GM12878 (cell line): Measurements from ENCODE around the gene SPART. TPM values are rescaled to one million over a fixed set of nuclear protein-coding genes. Genes with fewer than 3 reads are reported as not detected.

Source experiments
- ATAC-seq: fragments of 200-7000 bp; cut with Tn5 transposase; 3 replicates; pipeline ENCODE4 v1.9.1; 2020; ENCODE audit warnings: mild to moderate bottlenecking, moderate library complexity
- BruUV-seq: library from RNA; stranded (reverse); fragments of 400-500 nt; replicated peaks from 2 replicates; lab custom pipeline; 2021; lab: Mats Ljungman, UMichigan
- CTCF ChIA-PET: fragments of 300-600 bp; sonication (Branson Sonifier 250); formaldehyde crosslinking; extraction: SDS; loops from one replicate; lab custom pipeline; 2021; ENCODE audit warnings: inconsistent platforms; lab: Yijun Ruan, JAX
- POLR2A ChIA-PET: fragments of 350-600 bp; formaldehyde crosslinking; extraction: SDS; loops from one replicate; lab custom pipeline; 2021; ENCODE audit warnings: inconsistent platforms; lab: Charles Lee
- RAD21 ChIA-PET: fragments of 300-600 bp; sonication (Branson Sonifier 250); formaldehyde crosslinking; loops from one replicate; lab custom pipeline; 2023; ENCODE audit warnings: antibody characterized with exemption; ENCODE audit not compliant: unreplicated experiment; lab: Charles Lee
- SMC1A ChIA-PET: fragments of 300-600 bp; sonication (Branson Sonifier 250); formaldehyde crosslinking; loops from one replicate; lab custom pipeline; 2023; ENCODE audit not compliant: unreplicated experiment, uncharacterized antibody; lab: Charles Lee
- DNase-seq: peaks from one replicate; pipeline ENCODE4 v3.0.0-alpha.2; 2011; ENCODE audit warnings: low read depth, low spot score
- FAIRE-seq: peaks from 3 replicates; lab custom pipeline; 2011; peaks lifted over from hg19 to GRCh38; lab: Jason Lieb, UNC
- H2AFZ ChIP-seq: 2 replicates; pipeline ENCODE4 v1.6.0; 2011; ENCODE audit warnings: low read depth, low read length, control low read depth; ENCODE audit not compliant: control insufficient read depth
- H3K27ac ChIP-seq: 2 replicates; pipeline ENCODE4 v1.5.1; 2011; ENCODE audit warnings: control low read depth; ENCODE audit not compliant: control insufficient read depth, insufficient read depth
- H3K27me3 ChIP-seq, 2 experiments: replicated peaks in 1 of 2; 2 replicates each; pipeline versions ENCODE4 v1.6.0 to v1.6.1; 2011; ENCODE audit warnings: low read length in 1 of 2; ENCODE audit not compliant: control insufficient read depth in 2 of 2, insufficient read depth in 2 of 2
- H3K36me3 ChIP-seq, 2 experiments: 2 replicates each; pipeline ENCODE4 v1.5.1; 2011; ENCODE audit warnings: low read length in 1 of 2; ENCODE audit not compliant: control insufficient read depth in 2 of 2, insufficient read depth in 2 of 2
- H3K4me1 ChIP-seq: 2 replicates; pipeline ENCODE4 v1.6.1; 2011; ENCODE audit warnings: mild to moderate bottlenecking, low read length, moderate library complexity, mixed read lengths; ENCODE audit not compliant: control insufficient read depth, insufficient read depth
- H3K4me2 ChIP-seq: 2 replicates; pipeline ENCODE4 v1.6.0; 2011; ENCODE audit warnings: control low read depth; ENCODE audit not compliant: control insufficient read depth, insufficient read depth
- H3K4me3 ChIP-seq: fragments of 200-600 bp; sonication (generic); 2 replicates; pipeline ENCODE4 v1.5.1; 2016
- H3K79me2 ChIP-seq: 2 replicates; pipeline ENCODE4 v1.6.0; 2011; ENCODE audit warnings: low read length; ENCODE audit not compliant: control insufficient read depth, insufficient read depth
- H3K9ac ChIP-seq: 2 replicates; pipeline ENCODE4 v1.8.0; 2011; ENCODE audit warnings: low read length, control low read depth, mixed read lengths; ENCODE audit not compliant: control insufficient read depth, insufficient read depth
- H3K9me3 ChIP-seq: replicated peaks from 3 replicates; pipeline ENCODE4 v1.5.1; 2011; ENCODE audit warnings: mild to moderate bottlenecking, low read length; ENCODE audit not compliant: control insufficient read depth, insufficient read depth
- H4K20me1 ChIP-seq: 2 replicates; pipeline ENCODE4 v1.6.0; 2011; ENCODE audit not compliant: control insufficient read depth, insufficient read depth
- CHD2 ChIP-seq: IDR thresholded peaks from 2 replicates; pipeline ENCODE4 v1.6.1; 2011; ENCODE audit warnings: low read depth, low read length, improper control_type of control experiment, borderline replicate concordance
- KAT2A ChIP-seq: conservative IDR thresholded peaks from 2 replicates; pipeline ENCODE4 v1.6.1; 2011; ENCODE audit warnings: low read depth, low read length; ENCODE audit not compliant: control insufficient read depth
- MYC ChIP-seq: IDR thresholded peaks from 2 replicates; pipeline ENCODE4 v1.6.1; 2011; ENCODE audit warnings: mild to moderate bottlenecking, low read length, moderate library complexity, inconsistent platforms; ENCODE audit not compliant: insufficient read depth, insufficient replicate concordance, insufficient read length, severe bottlenecking
- NR2C2 ChIP-seq: IDR thresholded peaks from 2 replicates; pipeline ENCODE4 v1.6.1; 2011; ENCODE audit warnings: borderline replicate concordance, low read depth; ENCODE audit not compliant: control insufficient read depth, insufficient read length
- PAX8 ChIP-seq: fragments of 450-650 bp; IDR thresholded peaks from 2 replicates; pipeline ENCODE4 v1.6.1; 2017; ENCODE audit warnings: mild to moderate bottlenecking, moderate library complexity
- POU2F2 ChIP-seq: IDR thresholded peaks from 3 replicates; pipeline ENCODE4 v1.6.1; 2011; ENCODE audit warnings: low read depth, mild to moderate bottlenecking, low read length, borderline replicate concordance
- RCOR1 ChIP-seq: conservative IDR thresholded peaks from 2 replicates; pipeline ENCODE4 v1.6.1; 2012; ENCODE audit warnings: low read depth, low read length, improper control_type of control experiment
- WRNIP1 ChIP-seq: IDR thresholded peaks from 2 replicates; pipeline ENCODE4 v1.6.1; 2011; ENCODE audit warnings: low read depth, low read length, improper control_type of control experiment, borderline replicate concordance
- WGBS: methylation state at CpG from one replicate; pipeline ENCODE4 v1.1.6; 2016; ENCODE audit warnings: low lambda C conversion rate; ENCODE audit not compliant: insufficient replicate concordance, insufficient coverage; ENCODE audit errors: missing lambda C conversion rate; 5-methylcytosine and 5-hydroxymethylcytosine counted together
- in situ Hi-C: fragments of 300-500 bp; cut with MboI; formaldehyde crosslinking; loops from 9 replicates; pipeline ENCODE4 v1.14.3; 2018; ENCODE audit warnings: mixed read lengths
- intact Hi-C: fragments of 100-400 bp; cut with micrococcal nuclease; formaldehyde crosslinking; loops from one replicate; pipeline ENCODE4 v1.14.2; 2022; ENCODE audit not compliant: unreplicated experiment
- polyA plus RNA-seq, 11 experiments: library from polyadenylated mRNA; depleted of rRNA in 4 of 11; unstranded in 6 of 11; stranded (reverse) in 5 of 11; fragments of >200 nt; fragmentation: Nextera tagmentation in 4 of 11; fragmentation: Illumina TruSeq in 1 of 11; extraction: Ambion mirVana in 4 of 11; extraction: Trizol in 1 of 11; gene quantifications; 1 replicate in 1 of 11; 2 replicates in 10 of 11; pipeline versions ENCODE4 v1.2.1 to v1.2.3, GENCODE V29; 2011 to 2016; ENCODE audit warnings: inconsistent platforms in 2 of 11, missing spikeins in 2 of 11, low read depth in 1 of 11
- total RNA-seq, 4 experiments: library from RNA; depleted of rRNA in 3 of 4; stranded (reverse); fragments of >200 nt in 3 of 4; fragmentation: Illumina TruSeq in 1 of 4; extraction: Trizol in 1 of 4; gene quantifications; 2 replicates each; pipeline versions ENCODE4 v1.2.1 to v1.2.3, GENCODE V29; 2013 to 2021
- TF ChIP-seq, protein P1 (sequence below): IDR thresholded peaks from 2 replicates; pipeline ENCODE4 v1.6.1; 2012; ENCODE audit warnings: low read depth, low read length, improper control_type of control experiment
- TF ChIP-seq, protein P2 (sequence below): fragments of 450-650 bp; IDR thresholded peaks from 2 replicates; pipeline ENCODE4 v1.6.1; 2018; ENCODE audit warnings: borderline replicate concordance, mild to moderate bottlenecking; ENCODE audit not compliant: partially characterized antibody
- TF ChIP-seq, protein P3 (sequence below): fragments of 450-650 bp; formaldehyde crosslinking; IDR thresholded peaks from 2 replicates; pipeline ENCODE4 v1.4.0; 2022; ENCODE audit warnings: mild to moderate bottlenecking, moderate library complexity
- TF ChIP-seq, protein P4 (sequence below), 3 experiments: IDR thresholded peaks in 2 of 3; conservative IDR thresholded peaks in 1 of 3; 2 replicates each; pipeline ENCODE4 v1.5.1; 2011; ENCODE audit warnings: low read depth in 3 of 3, low read length in 3 of 3, mild to moderate bottlenecking in 3 of 3, control low read depth in 2 of 3, moderate library complexity in 2 of 3, inconsistent platforms in 1 of 3, mixed read lengths in 1 of 3; ENCODE audit not compliant: control insufficient read depth in 2 of 3, insufficient read depth in 1 of 3; ENCODE audit errors: extremely low read depth in 1 of 3

SPART gene
- total and polyA plus RNA-seq, 10 of the 15 experiments (the other 5 are each of a cell fraction or from before 2014, with no cell fraction given) = 17.6 to 74.6 (median 42.1) TPM

DNA sequence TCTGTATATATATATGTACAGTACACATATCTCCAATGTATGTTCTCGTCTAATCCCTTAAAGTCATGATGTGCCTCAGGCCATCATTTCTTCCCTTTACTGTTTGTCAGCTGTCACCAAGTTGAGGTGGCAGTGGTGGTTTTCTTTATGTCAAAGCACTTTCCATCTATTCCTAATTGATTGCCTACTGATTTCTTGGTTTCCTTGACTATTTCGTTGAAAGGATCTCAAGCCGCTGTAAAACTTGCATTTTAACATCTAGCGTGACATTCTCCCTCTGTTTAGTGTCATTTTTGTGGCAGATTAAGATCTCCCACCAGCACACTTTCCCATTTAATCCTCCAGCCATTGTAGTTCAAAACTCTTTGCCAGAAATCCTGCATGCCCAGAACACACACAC, 25.0 kb upstream of the SPART start:
- Histone ChIP-seq H3K79me2 (no peaks in the 10 kb centered on the region), H4K20me1 (no peaks in the 10 kb centered on the region), H3K9ac (no peak overlapping the region), H2AFZ (no peak overlapping the region), H3K4me2 (no peak overlapping the region), H3K27me3 (no peaks in the 10 kb centered on the region), H3K4me1 (no peaks in the 10 kb centered on the region), H3K9me3 (no peaks in the 10 kb centered on the region), H3K4me3 (no peak overlapping the region), H3K36me3 (no peaks in the 10 kb centered on the region), H3K27ac (no peak overlapping the region)
- 39% methylated on average over 4 of the region's 4 CpGs for WGBS
- ChIA-PET POLR2A (interaction anchor here (0.7 kb wide), 1 partner anchor 33 kb away, joined by 5 read pairs; no protein-coding TSS in a partner anchor), RAD21 (no interaction called here), SMC1A (no interaction called here), CTCF (no interaction called here)
- in situ Hi-C loops = no loop called here
- no peak for ATAC-seq
- intact Hi-C loops = no loop called here
- TF ChIP-seq WRNIP1 (no peak), POU2F2 (no peak), PAX8 (no peak), KAT2A (no peak), RCOR1 (no peak), NR2C2 (no peak), CHD2 (no peak), MYC (no peak)
- TF ChIP-seq, protein P1, sequence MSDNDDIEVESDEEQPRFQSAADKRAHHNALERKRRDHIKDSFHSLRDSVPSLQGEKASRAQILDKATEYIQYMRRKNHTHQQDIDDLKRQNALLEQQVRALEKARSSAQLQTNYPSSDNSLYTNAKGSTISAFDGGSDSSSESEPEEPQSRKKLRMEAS = no peak
- TF ChIP-seq, protein P2, sequence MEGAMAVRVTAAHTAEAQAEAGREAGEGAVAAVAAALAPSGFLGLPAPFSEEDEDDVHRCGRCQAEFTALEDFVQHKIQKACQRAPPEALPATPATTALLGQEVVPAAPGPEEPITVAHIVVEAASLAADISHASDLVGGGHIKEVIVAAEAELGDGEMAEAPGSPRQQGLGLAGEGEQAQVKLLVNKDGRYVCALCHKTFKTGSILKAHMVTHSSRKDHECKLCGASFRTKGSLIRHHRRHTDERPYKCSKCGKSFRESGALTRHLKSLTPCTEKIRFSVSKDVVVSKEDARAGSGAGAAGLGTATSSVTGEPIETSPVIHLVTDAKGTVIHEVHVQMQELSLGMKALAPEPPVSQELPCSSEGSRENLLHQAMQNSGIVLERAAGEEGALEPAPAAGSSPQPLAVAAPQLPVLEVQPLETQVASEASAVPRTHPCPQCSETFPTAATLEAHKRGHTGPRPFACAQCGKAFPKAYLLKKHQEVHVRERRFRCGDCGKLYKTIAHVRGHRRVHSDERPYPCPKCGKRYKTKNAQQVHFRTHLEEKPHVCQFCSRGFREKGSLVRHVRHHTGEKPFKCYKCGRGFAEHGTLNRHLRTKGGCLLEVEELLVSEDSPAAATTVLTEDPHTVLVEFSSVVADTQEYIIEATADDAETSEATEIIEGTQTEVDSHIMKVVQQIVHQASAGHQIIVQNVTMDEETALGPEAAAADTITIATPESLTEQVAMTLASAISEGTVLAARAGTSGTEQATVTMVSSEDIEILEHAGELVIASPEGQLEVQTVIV = no peak
- TF ChIP-seq, protein P3, sequence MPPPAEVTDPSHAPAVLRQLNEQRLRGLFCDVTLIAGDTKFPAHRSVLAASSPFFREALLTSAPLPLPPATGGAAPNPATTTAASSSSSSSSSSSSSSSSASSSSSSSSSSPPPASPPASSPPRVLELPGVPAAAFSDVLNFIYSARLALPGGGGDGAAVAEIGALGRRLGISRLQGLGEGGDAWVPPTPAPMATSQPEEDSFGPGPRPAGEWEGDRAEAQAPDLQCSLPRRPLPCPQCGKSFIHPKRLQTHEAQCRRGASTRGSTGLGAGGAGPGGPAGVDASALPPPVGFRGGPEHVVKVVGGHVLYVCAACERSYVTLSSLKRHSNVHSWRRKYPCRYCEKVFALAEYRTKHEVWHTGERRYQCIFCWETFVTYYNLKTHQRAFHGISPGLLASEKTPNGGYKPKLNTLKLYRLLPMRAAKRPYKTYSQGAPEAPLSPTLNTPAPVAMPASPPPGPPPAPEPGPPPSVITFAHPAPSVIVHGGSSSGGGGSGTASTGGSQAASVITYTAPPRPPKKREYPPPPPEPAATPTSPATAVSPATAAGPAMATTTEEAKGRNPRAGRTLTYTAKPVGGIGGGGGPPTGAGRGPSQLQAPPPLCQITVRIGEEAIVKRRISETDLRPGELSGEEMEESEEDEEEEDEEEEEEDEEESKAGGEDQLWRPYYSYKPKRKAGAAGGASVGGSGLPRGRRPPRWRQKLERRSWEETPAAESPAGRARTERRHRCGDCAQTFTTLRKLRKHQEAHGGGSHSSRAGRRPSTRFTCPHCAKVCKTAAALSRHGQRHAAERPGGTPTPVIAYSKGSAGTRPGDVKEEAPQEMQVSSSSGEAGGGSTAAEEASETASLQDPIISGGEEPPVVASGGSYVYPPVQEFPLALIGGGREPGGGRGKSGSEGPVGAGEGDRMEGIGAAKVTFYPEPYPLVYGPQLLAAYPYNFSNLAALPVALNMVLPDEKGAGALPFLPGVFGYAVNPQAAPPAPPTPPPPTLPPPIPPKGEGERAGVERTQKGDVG (CRISPR knock-in tag) = no peak
- TF ChIP-seq, protein P4, sequence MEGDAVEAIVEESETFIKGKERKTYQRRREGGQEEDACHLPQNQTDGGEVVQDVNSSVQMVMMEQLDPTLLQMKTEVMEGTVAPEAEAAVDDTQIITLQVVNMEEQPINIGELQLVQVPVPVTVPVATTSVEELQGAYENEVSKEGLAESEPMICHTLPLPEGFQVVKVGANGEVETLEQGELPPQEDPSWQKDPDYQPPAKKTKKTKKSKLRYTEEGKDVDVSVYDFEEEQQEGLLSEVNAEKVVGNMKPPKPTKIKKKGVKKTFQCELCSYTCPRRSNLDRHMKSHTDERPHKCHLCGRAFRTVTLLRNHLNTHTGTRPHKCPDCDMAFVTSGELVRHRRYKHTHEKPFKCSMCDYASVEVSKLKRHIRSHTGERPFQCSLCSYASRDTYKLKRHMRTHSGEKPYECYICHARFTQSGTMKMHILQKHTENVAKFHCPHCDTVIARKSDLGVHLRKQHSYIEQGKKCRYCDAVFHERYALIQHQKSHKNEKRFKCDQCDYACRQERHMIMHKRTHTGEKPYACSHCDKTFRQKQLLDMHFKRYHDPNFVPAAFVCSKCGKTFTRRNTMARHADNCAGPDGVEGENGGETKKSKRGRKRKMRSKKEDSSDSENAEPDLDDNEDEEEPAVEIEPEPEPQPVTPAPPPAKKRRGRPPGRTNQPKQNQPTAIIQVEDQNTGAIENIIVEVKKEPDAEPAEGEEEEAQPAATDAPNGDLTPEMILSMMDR (IDR thresholded peaks at IDR 0.05 in 2 of 3, conservative IDR thresholded peaks at IDR 0.05 in 1 of 3; ENCODE audit: control insufficient read depth in 2 of 3, extremely low read depth in 1 of 3, insufficient read depth in 1 of 3, low read depth in 3 of 3, low read length in 3 of 3) = no peak
- no peak for DNase-seq
- BruUV-seq = no TSS peak
- no peak for FAIRE-seq
